K562 (cell line): ENCODE measurements around the gene SRL. TPM values are rescaled to one million over a fixed set of nuclear protein-coding genes. Genes with fewer than 3 reads are reported as not detected.

Experiments
- ATAC-seq: fragments of 200-7000 bp; cut with Tn5 transposase; 3 replicates; pipeline ENCODE4 v1.9.1; 2020; ENCODE audit warnings: moderate library complexity
- BruUV-seq: library from RNA; stranded (reverse); fragments of 400-500 nt; replicated peaks from 2 replicates; lab custom pipeline; 2021; lab: Mats Ljungman, UMichigan
- CTCF ChIA-PET: fragments of 300-600 bp; formaldehyde crosslinking; extraction: SDS; loops from one replicate; lab custom pipeline; 2021; ENCODE audit warnings: low intra/inter-chr PET ratio; lab: Yijun Ruan, JAX
- POLR2A ChIA-PET: fragments of 300-600, 350-650 bp; sonication (Branson Sonifier 250); formaldehyde crosslinking; extraction: SDS; loops from one replicate; lab custom pipeline; 2021; ENCODE audit warnings: antibody characterized with exemption, inconsistent platforms; lab: Yijun Ruan, JAX
- DNase-seq, 4 experiments: peaks; one replicate each; pipeline versions ENCODE4 v3.0.0 to v3.0.0-alpha.2; 2011 to 2018; ENCODE audit warnings: low spot score in 3 of 4, mixed read lengths in 3 of 4; ENCODE audit errors: extremely low read depth in 1 of 4
- FAIRE-seq: peaks from 2 replicates; lab custom pipeline; 2011; peaks lifted over from hg19 to GRCh38; lab: Jason Lieb, UNC
- H2AFZ ChIP-seq: 2 replicates; pipeline ENCODE4 v1.6.0; 2011; ENCODE audit warnings: low read depth, low read length, control low read depth, inconsistent platforms
- H3K27ac ChIP-seq: fragments of 200-600 bp; 3 replicates; pipeline ENCODE4 v1.8.0; 2011; ENCODE audit warnings: low read depth, mild to moderate bottlenecking, control low read depth, inconsistent platforms, low read length, moderate library complexity, mixed read lengths; ENCODE audit errors: extremely low read depth
- H3K27me3 ChIP-seq, 2 experiments: fragments of 300-600 bp in 1 of 2; 2 replicates in 1 of 2; 3 replicates in 1 of 2; pipeline versions ENCODE4 v1.6.0 to v1.8.0; 2011; ENCODE audit warnings: inconsistent platforms in 2 of 2, low read length in 2 of 2, mild to moderate bottlenecking in 1 of 2, mixed read lengths in 1 of 2, moderate library complexity in 1 of 2; ENCODE audit not compliant: control insufficient read depth in 2 of 2, insufficient read depth in 2 of 2
- H3K36me3 ChIP-seq: fragments of 300-600 bp; 3 replicates; pipeline ENCODE4 v1.8.0; 2011; ENCODE audit warnings: mild to moderate bottlenecking, low read length, inconsistent platforms; ENCODE audit not compliant: control insufficient read depth, insufficient read depth
- H3K4me1 ChIP-seq, 2 experiments: fragments of 200-600 bp in 1 of 2; replicated peaks in 1 of 2; 2 replicates in 1 of 2; 3 replicates in 1 of 2; pipeline versions ENCODE4 v1.5.1 to v1.8.0; 2011; ENCODE audit warnings: inconsistent platforms in 2 of 2, low read length in 2 of 2, mild to moderate bottlenecking in 1 of 2, mixed read lengths in 1 of 2, moderate library complexity in 1 of 2; ENCODE audit not compliant: control insufficient read depth in 2 of 2, insufficient read depth in 2 of 2
- H3K4me2 ChIP-seq: 2 replicates; pipeline ENCODE4 v1.6.1; 2011; ENCODE audit warnings: low read length, control low read depth, inconsistent platforms, mixed read lengths; ENCODE audit not compliant: insufficient read depth
- H3K4me3 ChIP-seq: fragments of 200-600 bp; sonication (generic), shearing (Covaris generic); 2 replicates; pipeline ENCODE4 v1.5.1; 2016; ENCODE audit warnings: control low read depth, inconsistent platforms
- H3K79me2 ChIP-seq: fragments of 200-600 bp; 3 replicates; pipeline ENCODE4 v1.8.0; 2011; ENCODE audit warnings: low read length, inconsistent platforms; ENCODE audit not compliant: control insufficient read depth, insufficient read depth
- H3K9ac ChIP-seq, 2 experiments: 2 replicates each; pipeline versions ENCODE4 v1.6.0 to v1.6.1; 2011; ENCODE audit warnings: low read depth in 2 of 2, low read length in 2 of 2, control low read depth in 1 of 2, inconsistent platforms in 1 of 2, mild to moderate bottlenecking in 1 of 2, mixed read lengths in 1 of 2; ENCODE audit not compliant: insufficient read depth in 1 of 2
- H3K9me1 ChIP-seq: one replicate; pipeline ENCODE4 v1.6.0; 2011; ENCODE audit warnings: inconsistent platforms, mild to moderate bottlenecking, low read length, moderate library complexity; ENCODE audit not compliant: control insufficient read depth, insufficient read depth
- H3K9me3 ChIP-seq: replicated peaks from 2 replicates; pipeline ENCODE4 v1.5.1; 2011; ENCODE audit warnings: low read depth, low read length, inconsistent platforms; ENCODE audit not compliant: control insufficient read depth, insufficient read depth
- H4K20me1 ChIP-seq: replicated peaks from 2 replicates; pipeline ENCODE4 v1.6.1; 2011; ENCODE audit warnings: low read length, inconsistent platforms, mixed read lengths; ENCODE audit not compliant: control insufficient read depth, insufficient read depth
- CBX8 ChIP-seq: fragments of 200-600 bp; sonication (generic); IDR thresholded peaks from 2 replicates; pipeline ENCODE4 v1.6.1; 2012; ENCODE audit warnings: borderline replicate concordance, mixed run types, low read depth, mild to moderate bottlenecking, moderate library complexity, mixed read lengths, low read length, control low read depth, inconsistent platforms; ENCODE audit not compliant: poor library complexity, severe bottlenecking; ENCODE audit errors: extremely low read depth
- ELF1 ChIP-seq: fragments of 200-800 bp; sonication (Bioruptor generic); IDR thresholded peaks from 2 replicates; pipeline ENCODE4 v1.6.1; 2016; ENCODE audit warnings: missing genetic modification characterization, missing compliant biosample characterization
- ILF3 ChIP-seq: fragments of 450-650 bp; IDR thresholded peaks from 2 replicates; pipeline ENCODE4 v1.6.1; 2018; ENCODE audit warnings: antibody characterized with exemption, mild to moderate bottlenecking, moderate library complexity, borderline replicate concordance
- MYBL2 ChIP-seq, 2 experiments: fragments of 450-650 bp in 1 of 2; sonication (generic) in 1 of 2; formaldehyde crosslinking in 1 of 2; IDR thresholded peaks; 2 replicates each; pipeline versions ENCODE4 v1.6.1 to v1.8.1; 2017 to 2022; ENCODE audit warnings: borderline replicate concordance in 1 of 2, inconsistent platforms in 1 of 2, low read depth in 1 of 2, mild to moderate bottlenecking in 1 of 2, missing genetic modification reagents in 1 of 2, moderate library complexity in 1 of 2
- MYC ChIP-seq, 2 experiments: fragments of 250-450 bp in 1 of 2; sonication (Bioruptor Pico) in 1 of 2; IDR thresholded peaks; 2 replicates each; pipeline versions ENCODE4 v1.5.1 to v1.6.1; 2012 to 2021; ENCODE audit warnings: low read depth in 2 of 2, borderline replicate concordance in 1 of 2, improper control_type of control experiment in 1 of 2, low read length in 1 of 2, mild to moderate bottlenecking in 1 of 2, moderate library complexity in 1 of 2
- NR4A1 ChIP-seq, 2 experiments: fragments of 250-450 bp in 1 of 2; fragments of 450-650 bp in 1 of 2; sonication (Bioruptor Pico) in 1 of 2; IDR thresholded peaks; 2 replicates each; pipeline versions ENCODE4 v1.4.0 to v1.6.1; 2016 to 2020; ENCODE audit warnings: mild to moderate bottlenecking in 2 of 2, missing compliant biosample characterization in 1 of 2, missing genetic modification characterization in 1 of 2, moderate library complexity in 1 of 2
- PBX2 ChIP-seq, 2 experiments: IDR thresholded peaks in 1 of 2; conservative IDR thresholded peaks in 1 of 2; 2 replicates each; pipeline ENCODE4 v1.6.1; 2016; ENCODE audit warnings: low read depth in 2 of 2, mild to moderate bottlenecking in 1 of 2, missing compliant biosample characterization in 1 of 2, missing genetic modification characterization in 1 of 2, moderate library complexity in 1 of 2
- RBM15 ChIP-seq: fragments of 200-400 bp; formaldehyde crosslinking; IDR thresholded peaks from 2 replicates; pipeline ENCODE4 v1.6.1; 2018; ENCODE audit warnings: mild to moderate bottlenecking, low read length, moderate library complexity; ENCODE audit not compliant: insufficient read depth
- TARDBP ChIP-seq: fragments of 450-650 bp; IDR thresholded peaks from 2 replicates; pipeline ENCODE4 v1.6.1; 2016
- ZBTB8A ChIP-seq: fragments of 450-650 bp; IDR thresholded peaks from 2 replicates; pipeline ENCODE4 v1.6.1; 2018; ENCODE audit warnings: mild to moderate bottlenecking, moderate library complexity; ENCODE audit not compliant: partially characterized antibody
- ZNF444 ChIP-seq: fragments of 250-450 bp; sonication (Bioruptor Pico); IDR thresholded peaks from 2 replicates; pipeline ENCODE4 v1.4.0; 2020; ENCODE audit warnings: mild to moderate bottlenecking, moderate library complexity
- WGBS: fragments of 100-300 bp; shearing (Covaris generic); methylation state at CpG from one replicate; pipeline ENCODE4 v1.1.6; 2016; ENCODE audit warnings: low coverage, mixed read lengths; ENCODE audit not compliant: insufficient coverage; ENCODE audit errors: missing lambda C conversion rate; 5-methylcytosine and 5-hydroxymethylcytosine counted together
- in situ Hi-C: fragments of 300-500 bp; cut with MboI; formaldehyde crosslinking; loops from 4 replicates; pipeline ENCODE4 v1.15.0; 2018; ENCODE audit warnings: inconsistent platforms, mixed read lengths
- intact Hi-C: fragments of 100-400 bp; cut with micrococcal nuclease; formaldehyde crosslinking; loops from 2 replicates; pipeline ENCODE4 v1.14.2; 2022
- polyA plus RNA-seq, 8 experiments: library from polyadenylated mRNA; depleted of rRNA in 4 of 8; stranded (reverse) in 5 of 8; unstranded in 3 of 8; fragments of >200 nt; fragmentation: Nextera tagmentation in 2 of 8; fragmentation: Illumina TruSeq in 1 of 8; extraction: Ambion mirVana in 2 of 8; extraction: Trizol in 1 of 8; gene quantifications; 2 replicates each; pipeline versions ENCODE4 v1.2.1 to v1.2.3, GENCODE V29; 2011 to 2014; ENCODE audit warnings: inconsistent platforms in 1 of 8, missing spikeins in 1 of 8
- total RNA-seq, 7 experiments: library from RNA; depleted of rRNA in 6 of 7; stranded (reverse); fragments of >200 nt in 6 of 7; fragmentation: Illumina TruSeq in 2 of 7; extraction: Trizol in 2 of 7; gene quantifications; 2 replicates each; pipeline versions ENCODE4 v1.2.1 to v1.2.3, GENCODE V29; 2011 to 2021; ENCODE audit warnings: low replicate concordance in 1 of 7
- TF ChIP-seq, protein P1 (sequence below): sonication (generic); formaldehyde crosslinking; IDR thresholded peaks from 2 replicates; pipeline ENCODE4 v1.9.0; 2022; ENCODE audit warnings: mild to moderate bottlenecking, missing genetic modification reagents

SRL gene
- total and polyA plus RNA-seq, 9 of the 15 experiments (the other 6 are each of a cell fraction or from before 2014, with no cell fraction given), result 0.01 TPM; not detected in 8

GRCh38 chr16:4263504-4264436, 21.9 kb upstream of the SRL start:
- BruUV-seq, result no TSS peak
- peaks cover 65% of the 10 kb centered on the region; the same call in 2 of the 3 replicates for H3K36me3 ChIP-seq
- DNase-seq, result peak; percentile 89 to 96 (median 95)
- no peak overlapping the region for H2AFZ ChIP-seq
- peaks cover 9 to 45% of the 10 kb centered on the region in 2 experiments; a peak in 3 of 5 replicates for H3K4me1 ChIP-seq
- in situ Hi-C loops, result no loop called here
- CTCF ChIA-PET, result interaction anchor here (0.6 to 1.6 kb wide), 4 partner anchors 66 to 141 kb away, joined by 3 to 9 read pairs (median 3); no protein-coding TSS in a partner anchor
- no peak overlapping the region for H3K4me3 ChIP-seq
- no peak overlapping the region for H3K4me2 ChIP-seq
- no peak overlapping the region for H3K27ac ChIP-seq
- peaks cover 63% of the 10 kb centered on the region for H3K79me2 ChIP-seq
- peak; percentile 94 for FAIRE-seq
- no peaks in the 10 kb centered on the region for H3K9me3 ChIP-seq
- H3K9ac ChIP-seq, result peak overlapping the region in 1 of 2 experiments; percentile 85; a peak in 2 of 4 replicates
- 30% methylated on average over 27 of the region's 39 CpGs for WGBS
- ATAC-seq, result peak; percentile 97
- H3K9me1 ChIP-seq, result peaks cover 6% of the 10 kb centered on the region
- intact Hi-C loops, result loop anchor here (5.0 kb wide), 1 partner anchor 139 kb away; no protein-coding TSS in a partner anchor
- H4K20me1 ChIP-seq, result peaks cover 6% of the 10 kb centered on the region; the same call in 1 of the 2 replicates
- H3K27me3 ChIP-seq, result no peaks in the 10 kb centered on the region
- POLR2A ChIA-PET, result no interaction called here
- no peak for TF ChIP-seq ZBTB8A
- TF ChIP-seq, protein P1, sequence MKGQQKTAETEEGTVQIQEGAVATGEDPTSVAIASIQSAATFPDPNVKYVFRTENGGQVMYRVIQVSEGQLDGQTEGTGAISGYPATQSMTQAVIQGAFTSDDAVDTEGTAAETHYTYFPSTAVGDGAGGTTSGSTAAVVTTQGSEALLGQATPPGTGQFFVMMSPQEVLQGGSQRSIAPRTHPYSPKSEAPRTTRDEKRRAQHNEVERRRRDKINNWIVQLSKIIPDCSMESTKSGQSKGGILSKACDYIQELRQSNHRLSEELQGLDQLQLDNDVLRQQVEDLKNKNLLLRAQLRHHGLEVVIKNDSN, result no peak
- TF ChIP-seq PBX2 (CRISPR knock-in tag; IDR thresholded peaks at IDR 0.05; ENCODE audit: low read depth), result no peak
- TF ChIP-seq PBX2 (tag; conservative IDR thresholded peaks at IDR 0.05; ENCODE audit: low read depth), result no peak
- TF ChIP-seq ZNF444 (CRISPR knock-in tag), result no peak
- no peak for TF ChIP-seq ELF1 (tag)
- TF ChIP-seq RBM15, result no peak
- TF ChIP-seq ILF3, result no peak
- no peak for TF ChIP-seq CBX8
- TF ChIP-seq MYC (IDR thresholded peaks at IDR 0.05; ENCODE audit: low read depth, low read length), result 0 out of 2 replicates have a peak, but pooled peaks have one; percentile 26
- TF ChIP-seq MYC (CRISPR knock-in tag; IDR thresholded peaks at IDR 0.05; ENCODE audit: borderline replicate concordance, low read depth), result no peak
- TF ChIP-seq MYBL2 (IDR thresholded peaks at IDR 0.05; ENCODE audit: low read depth), result no peak
- no peak for TF ChIP-seq MYBL2 (CRISPR knock-in tag; IDR thresholded peaks at IDR 0.05; ENCODE audit: borderline replicate concordance)
- TF ChIP-seq NR4A1 (CRISPR knock-in tag; IDR thresholded peaks at IDR 0.05), result no peak
- no peak for TF ChIP-seq NR4A1 (tag; IDR thresholded peaks at IDR 0.05)
- no peak for TF ChIP-seq TARDBP
